ENCODE measurements around the gene MRPL40. TPM values are rescaled to one million over a fixed set of nuclear protein-coding genes. Genes with fewer than 3 reads are reported as not detected.

The MRPL40 gene
- total and polyA plus RNA-seq, 2 of the 13 experiments (the other 11 are each of a cell fraction or from before 2014, with no cell fraction given): 42.7 to 79.7 TPM

GRCh38 chr22:19478045-19478900 is 45.9 kb downstream of the MRPL40 start:
- Histone ChIP-seq H3K79me2 (ENCODE audit: insufficient read depth, low read length) (peaks cover 52% of the 10 kb centered on the region), H4K20me1 (ENCODE audit: insufficient read depth, low read length) (peaks cover 13% of the 10 kb centered on the region; the same call in 1 of the 2 replicates), H3K4me3 (replicated peaks in 1 of 3; ENCODE audit: insufficient read depth in 1 of 3, low read depth in 2 of 3, low read length in 3 of 3) (peak overlapping the region; percentile 66 to 98 (median 97)), H3K36me3 (replicated peaks in 1 of 2; ENCODE audit: control insufficient read depth in 1 of 2, insufficient read depth in 2 of 2, low read length in 2 of 2) (peaks cover 8 to 18% of the 10 kb centered on the region in 2 experiments), H3K9me3 (ENCODE audit: low read length) (no peaks in the 10 kb centered on the region), H3K27me3 (ENCODE audit: control insufficient read depth in 1 of 2, insufficient read depth in 2 of 2, low read length in 2 of 2) (no peaks in the 10 kb centered on the region; a peak in 1 of 5 replicates), H3K4me2 (ENCODE audit: low read depth, low read length) (peak overlapping the region; percentile 83), H3K9ac (ENCODE audit: insufficient read depth, low read depth, low read length) (peak overlapping the region; percentile 97), H2AFZ (ENCODE audit: low read length) (no peak overlapping the region), H3K27ac (ENCODE audit: extremely low read length, insufficient read depth, low read length) (peak overlapping the region; percentile 97), H3K4me1 (ENCODE audit: insufficient read depth, low read length) (peaks cover 26% of the 10 kb centered on the region)
- ChIA-PET CTCF (ENCODE audit: low intra/inter-chr PET ratio, low total read pairs) (no interaction called here), POLR2A (interaction anchor here (2.1 kb wide), 1 partner anchor 47 kb away, joined by 12 read pairs; the partner anchor contains the start of genes HIRA and MRPL40)
- WGBS (ENCODE audit: low lambda C conversion rate): 1% methylated on average over 17 of the region's 31 CpGs
- in situ Hi-C loops (cut with HindIII; ENCODE audit: extremely low pct_ligation_motif_present, low pct_unique_long_range_greater_than_20kb): loop anchor here (10.0 kb wide), 1 partner anchor 183 kb away; the partner anchor contains the start of gene CLTCL1
- FAIRE-seq: no peak
- DNase-seq (ENCODE audit: low spot score): no peak
- TSS peak; percentile 65 for BruUV-seq (replicated peaks)
- intact Hi-C loops (cut with micrococcal nuclease; ENCODE audit: unreplicated experiment): loop anchor here (2.0 to 10.0 kb wide), 4 partner anchors 31 to 173 kb away; partner anchors contain the start of genes C22orf39 and HIRA
- ATAC-seq: no peak
- TF ChIP-seq ZNF143 (CRISPR knock-in tag; IDR thresholded peaks at IDR 0.05) (no peak), ZNF225 (CRISPR knock-in tag; IDR thresholded peaks at IDR 0.05) (0 out of 2 replicates have a peak, but pooled peaks have one; percentile 55), TEF (CRISPR knock-in tag; IDR thresholded peaks at IDR 0.05) (no peak), ZBTB43 (CRISPR knock-in tag; conservative IDR thresholded peaks at IDR 0.05) (no peak), RFXANK (CRISPR knock-in tag; IDR thresholded peaks at IDR 0.05) (no peak), CREB3 (CRISPR knock-in tag; IDR thresholded peaks at IDR 0.05) (0 out of 2 replicates have a peak, but pooled peaks have one; percentile 17), ZNF414 (CRISPR knock-in tag; IDR thresholded peaks at IDR 0.05) (0 out of 2 replicates have a peak, but pooled peaks have one; percentile 32), ZNF44 (CRISPR knock-in tag; IDR thresholded peaks at IDR 0.05) (0 out of 2 replicates have a peak, but pooled peaks have one; percentile 11), HMGA1 (CRISPR knock-in tag; conservative IDR thresholded peaks at IDR 0.05) (no peak), ZNF687 (CRISPR knock-in tag; IDR thresholded peaks at IDR 0.05) (0 out of 2 replicates have a peak, but pooled peaks have one; percentile 39), ZNF772 (CRISPR knock-in tag; IDR thresholded peaks at IDR 0.05) (0 out of 2 replicates have a peak, but pooled peaks have one; percentile 26), ZNF749 (CRISPR knock-in tag; IDR thresholded peaks at IDR 0.05; ENCODE audit: borderline replicate concordance) (0 out of 2 replicates have a peak, but pooled peaks have one; percentile 16)
